Body of pancreas (tissue), 4 donors: ENCODE results near the gene UST. TPM values are rescaled to one million over a fixed set of nuclear protein-coding genes. Genes with fewer than 3 reads are reported as not detected.
"Not testable (repeated sequence)": the region's sequence is repeated elsewhere in the genome, so short reads cannot be mapped to it uniquely, and the experiment has no call there.

Experiments used
- ATAC-seq: fragments of 150-250 bp; one replicate; pipeline ENCODE4 v1.9.1; 2016
- DNase-seq, 4 donors: peaks; one replicate each; pipeline ENCODE4 v3.0.0-alpha.2; 2019
- H3K27ac ChIP-seq, 4 donors: fragments of 200-600 bp; sonication (generic); 1 replicate in 3 of 4; 2 replicates in 1 of 4; pipeline versions ENCODE4 v1.5.1 to v1.6.1; 2016 to 2019; ENCODE audit warnings: mild to moderate bottlenecking in 1 of 4, mixed read lengths in 1 of 4, moderate library complexity in 1 of 4
- H3K27me3 ChIP-seq, 2 donors: fragments of 200-600 bp; sonication (generic); one replicate each; pipeline ENCODE4 v1.6.0; 2016; ENCODE audit warnings: mild to moderate bottlenecking in 1 of 2
- H3K36me3 ChIP-seq, 2 donors: fragments of 200-600 bp; sonication (generic); replicated peaks in 1 of 2; 2 replicates each; pipeline ENCODE4 v1.5.1; 2016; ENCODE audit warnings: low read depth in 2 of 2; ENCODE audit not compliant: insufficient read depth in 1 of 2
- H3K4me1 ChIP-seq: fragments of 200-600 bp; sonication (generic); one replicate; pipeline ENCODE4 v1.6.0; 2016
- H3K4me3 ChIP-seq, 2 donors: fragments of 200-600 bp; sonication (generic); 1 replicate in 1 of 2; 2 replicates in 1 of 2; pipeline ENCODE4 v1.5.1; 2016 to 2019
- H3K9me3 ChIP-seq, 3 donors: fragments of 200-600 bp; sonication (generic); 1 replicate in 2 of 3; 2 replicates in 1 of 3; pipeline ENCODE4 v1.5.1; 2016
- CTCF ChIP-seq, 7 experiments: fragments of 450-650 bp in 4 of 7; fragments of 200-600 bp in 3 of 7; sonication (generic) in 3 of 7; IDR thresholded peaks; one replicate each; pipeline ENCODE4 v1.5.1; 2016 to 2019; ENCODE audit warnings: antibody characterized with exemption in 7 of 7
- POLR2A ChIP-seq, 3 donors: fragments of 450-650 bp; IDR thresholded peaks; one replicate each; pipeline ENCODE4 v1.6.1; 2016; ENCODE audit warnings: antibody characterized with exemption in 3 of 3, mild to moderate bottlenecking in 2 of 3
- WGBS, 2 donors: methylation state at CpG; one replicate each; pipeline ENCODE4 v1.1.5; 2017; 5-methylcytosine and 5-hydroxymethylcytosine counted together
- intact Hi-C: fragments of 100-400 bp; cut with DNase I; formaldehyde crosslinking; loops from one replicate; pipeline ENCODE4 v1.15.1; 2023
- total RNA-seq, 2 donors: library from RNA; depleted of rRNA; stranded (reverse); fragments of >200 nt; gene quantifications; one replicate each; pipeline ENCODE4 v1.1.0, GENCODE V29; 2016

UST gene
- total RNA-seq, 2 donors from 2014 or later = 11.4 to 28.3 TPM

DNA sequence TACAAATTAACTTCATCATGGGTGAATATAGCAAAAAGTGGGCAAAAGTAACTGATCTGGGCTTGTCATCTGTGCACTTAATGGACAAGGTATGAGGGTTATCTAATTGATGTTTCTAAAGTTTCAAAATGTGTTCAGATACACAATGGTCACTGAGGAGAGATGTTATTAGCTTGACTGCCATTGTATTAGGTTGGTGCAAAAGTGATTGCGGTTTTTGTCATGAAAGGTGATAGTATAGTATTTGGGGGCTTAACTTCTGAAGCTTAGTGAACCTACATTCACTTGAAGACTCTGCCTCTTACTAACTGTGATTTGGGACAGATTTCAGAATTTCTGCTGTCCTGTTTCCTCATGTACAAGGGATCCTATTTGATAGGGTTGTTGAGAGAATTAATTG is 159.6 kb downstream of the UST start:
- 86 to 87% methylated on average over 1 of the region's 1 CpG for WGBS, 2 donors
- ATAC-seq (no peak), DNase-seq (no peak)
- Histone ChIP-seq H3K36me3 (no peaks in the 10 kb centered on the region), H3K27me3 (no peaks in the 10 kb centered on the region), H3K27ac (no peak overlapping the region), H3K4me1 (no peaks in the 10 kb centered on the region), H3K9me3 (no peaks in the 10 kb centered on the region), H3K4me3 (no peak overlapping the region)
- no peak for TF ChIP-seq CTCF (IDR thresholded peaks at IDR 0.05)
- no peak for TF ChIP-seq POLR2A (IDR thresholded peaks at IDR 0.05)
- intact Hi-C loops = no loop called here

- TF ChIP-seq POLR2A (IDR thresholded peaks at IDR 0.05) (no peak), CTCF (IDR thresholded peaks at IDR 0.05) (no peak)
- DNase-seq = no peak
- 93 to 95% methylated on average over 4 of the region's 4 CpGs for WGBS, 2 donors
- H3K4me3 ChIP-seq = no peak overlapping the region
- no peak for ATAC-seq
- no peaks in the 10 kb centered on the region for H3K27me3 ChIP-seq
- H3K36me3 ChIP-seq = no peaks in the 10 kb centered on the region
- intact Hi-C loops = no loop called here
- no peak overlapping the region for H3K27ac ChIP-seq
- H3K4me1 ChIP-seq = no peaks in the 10 kb centered on the region
- no peaks in the 10 kb centered on the region for H3K9me3 ChIP-seq
Measured at GRCh38 chr6:148907573-148907972, 160.7 kb downstream of the UST start.

- Histone ChIP-seq H3K9me3 (no peaks in the 10 kb centered on the region), H3K36me3 (no peaks in the 10 kb centered on the region), H3K27ac (no peak overlapping the region), H3K4me3 (no peak overlapping the region), H3K27me3 (no peaks in the 10 kb centered on the region), H3K4me1 (peaks cover 12% of the 10 kb centered on the region)
- WGBS, 2 donors = 85 to 86% methylated on average over 5 of the region's 5 CpGs
- intact Hi-C loops = no loop called here
- DNase-seq (no peak), ATAC-seq (no peak)
- TF ChIP-seq CTCF (IDR thresholded peaks at IDR 0.05) (no peak), POLR2A (IDR thresholded peaks at IDR 0.05) (no peak)
Measured at GRCh38 chr6:148912252-148912651, 165.4 kb downstream of the UST start.

GRCh38 chr6:148915810-148916209 is 169.0 kb downstream of the UST start:
- TF ChIP-seq CTCF (IDR thresholded peaks at IDR 0.05) (no peak), POLR2A (IDR thresholded peaks at IDR 0.05) (no peak)
- no peak overlapping the region for H3K27ac ChIP-seq
- H3K4me1 ChIP-seq = peaks cover 12% of the 10 kb centered on the region
- peaks cover 0 to 4% (median 0%) of the 10 kb centered on the region in 3 donors for H3K9me3 ChIP-seq
- no peak for DNase-seq
- 8 to 14% methylated on average over 1 of the region's 1 CpG for WGBS, 2 donors
- intact Hi-C loops = no loop called here
- ATAC-seq = no peak
- no peaks in the 10 kb centered on the region for H3K27me3 ChIP-seq
- no peak overlapping the region for H3K4me3 ChIP-seq
- H3K36me3 ChIP-seq = no peaks in the 10 kb centered on the region

DNA sequence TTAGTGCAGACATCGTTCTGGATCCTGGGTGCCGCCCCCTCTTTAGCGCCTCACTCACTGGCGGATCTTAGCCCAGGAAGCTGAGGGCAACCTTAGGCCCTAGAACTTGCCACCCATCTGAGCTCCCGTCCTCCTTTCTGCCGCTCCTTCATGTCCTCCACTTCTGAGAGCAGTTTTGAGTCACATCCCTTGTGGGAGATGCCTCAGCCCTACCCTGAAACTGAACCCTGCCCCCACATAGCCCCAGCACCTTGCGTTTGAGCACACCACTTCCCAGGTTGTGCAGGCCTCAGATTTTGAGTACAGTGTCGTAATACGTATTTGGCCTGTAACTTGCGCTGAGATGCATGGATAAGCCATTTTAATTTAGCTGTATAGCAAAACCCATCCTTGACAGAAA is 169.7 kb downstream of the UST start:
- H3K27me3 ChIP-seq, DNase-seq, ATAC-seq, H3K27ac ChIP-seq, H3K36me3 ChIP-seq, H3K9me3 ChIP-seq, H3K4me3 ChIP-seq, intact Hi-C loops: not testable (repeated sequence)
- 89 to 97% methylated on average over 10 of the region's 10 CpGs for WGBS, 2 donors
- H3K4me1 ChIP-seq = peaks cover 12% of the 10 kb centered on the region
